ENCODE data around the gene PASK. TPM values are rescaled to one million over a fixed set of nuclear protein-coding genes. Genes with fewer than 3 reads are reported as not detected.
A peak's percentile ranks its signal among the peaks of the same experiment; 100 is the strongest.
"Not testable (repeated sequence)": the region's sequence is repeated elsewhere in the genome, so short reads cannot be mapped to it uniquely, and the experiment has no call there.

Gene PASK
- polyA plus RNA-seq, 3 donors, result 0.56 to 4.3 (median 0.70) TPM

GRCh38 chr2:241197947-241198346, 48.7 kb upstream of the PASK start:
- 96% methylated on average over 4 of the region's 6 CpGs for WGBS (ENCODE audit: insufficient coverage)
- intact Hi-C loops (cut with micrococcal nuclease), result no loop called here
- no peak overlapping the region for H3K4me2 ChIP-seq (replicated peaks; ENCODE audit: extremely low read depth, low read length, poor library complexity, severe bottlenecking)

GRCh38 chr2:241197246-241197645, 48.0 kb upstream of the PASK start:
- H3K4me2 ChIP-seq (replicated peaks; ENCODE audit: extremely low read depth, low read length, poor library complexity, severe bottlenecking); H3K4me3 ChIP-seq (replicated peaks in 1 of 3; ENCODE audit: low read depth in 2 of 3, low read length in 3 of 3); intact Hi-C loops (cut with micrococcal nuclease); H3K9ac ChIP-seq (ENCODE audit: insufficient read depth, low read length, poor library complexity, severe bottlenecking); H3K36me3 Mint-ChIP-seq; H3K79me2 ChIP-seq (ENCODE audit: insufficient read depth, low read length); H2AFZ ChIP-seq (ENCODE audit: insufficient read depth, low read depth, low read length, poor library complexity, severe bottlenecking); H3K27me3 ChIP-seq (ENCODE audit: control insufficient read depth in 2 of 2, insufficient read depth in 2 of 2, low read length in 2 of 2); H3K4me1 ChIP-seq (ENCODE audit: control insufficient read depth in 1 of 2, insufficient read depth in 2 of 2, low read length in 2 of 2); H3K27ac ChIP-seq (ENCODE audit: low read depth in 1 of 2, low read length in 2 of 2); H4K20me1 ChIP-seq (ENCODE audit: insufficient read depth, low read length); H3K9me3 ChIP-seq (replicated peaks in 1 of 2; ENCODE audit: control insufficient read depth in 1 of 2, insufficient read depth in 1 of 2, low read length in 2 of 2); DNase-seq; H3K36me3 ChIP-seq (replicated peaks in 1 of 2; ENCODE audit: control insufficient read depth in 1 of 2, insufficient read depth in 2 of 2, low read length in 2 of 2); H3K9me3 Mint-ChIP-seq; H3K4me3 Mint-ChIP-seq; H3K4me1 Mint-ChIP-seq; H3K27me3 Mint-ChIP-seq (ENCODE audit: low read depth in 3 of 3): not testable (repeated sequence)
- WGBS (ENCODE audit: insufficient coverage), result 93% methylated on average over 8 of the region's 14 CpGs
- peak overlapping the region in 1 of 7 donors; percentile 10 for H3K27ac Mint-ChIP-seq

More at GRCh38 chr2:241197947-241198346, 48.7 kb upstream of the PASK start:
- Histone ChIP-seq H2AFZ (ENCODE audit: insufficient read depth, low read depth, low read length, poor library complexity, severe bottlenecking) (no peak overlapping the region), H4K20me1 (ENCODE audit: insufficient read depth, low read length) (no peaks in the 10 kb centered on the region), H3K27me3 (ENCODE audit: control insufficient read depth in 2 of 2, insufficient read depth in 2 of 2, low read length in 2 of 2) (no peaks in the 10 kb centered on the region), H3K36me3 (replicated peaks in 1 of 2; ENCODE audit: control insufficient read depth in 1 of 2, insufficient read depth in 2 of 2, low read length in 2 of 2) (no peaks in the 10 kb centered on the region), H3K27ac (ENCODE audit: low read depth in 1 of 2, low read length in 2 of 2) (no peak overlapping the region), H3K79me2 (ENCODE audit: insufficient read depth, low read length) (no peaks in the 10 kb centered on the region), H3K4me1 (ENCODE audit: control insufficient read depth in 1 of 2, insufficient read depth in 2 of 2, low read length in 2 of 2) (peaks cover 3 to 8% of the 10 kb centered on the region in 2 donors), H3K9me3 (replicated peaks in 1 of 2; ENCODE audit: control insufficient read depth in 1 of 2, insufficient read depth in 1 of 2, low read length in 2 of 2) (no peaks in the 10 kb centered on the region), H3K9ac (ENCODE audit: insufficient read depth, low read length, poor library complexity, severe bottlenecking) (no peak overlapping the region), H3K4me3 (replicated peaks in 1 of 3; ENCODE audit: low read depth in 2 of 3, low read length in 3 of 3) (no peak overlapping the region)
- Mint-ChIP-seq H3K9me3 (no peaks in the 10 kb centered on the region), H3K4me3 (no peak overlapping the region), H3K27ac (no peak overlapping the region), H3K4me1 (peaks cover 9% of the 10 kb centered on the region), H3K27me3 (ENCODE audit: low read depth in 3 of 3) (peaks cover 0 to 4% (median 1%) of the 10 kb centered on the region in 3 donors), H3K36me3 (no peaks in the 10 kb centered on the region)
- DNase-seq, result no peak
- no peak for TF ChIP-seq CTCF (IDR thresholded peaks at IDR 0.05)
